HG03432 (cell line): Measurements from ENCODE around the gene OR5L1.

ENCODE experiments used
- ATAC-seq: cut with Tn5 transposase; IDR thresholded peaks from one replicate; pipeline ENCODE4 v1.9.1; 2021; ENCODE audit warnings: mild to moderate bottlenecking, moderate library complexity; ENCODE audit not compliant: unreplicated experiment

The OR5L1 gene

GRCh38 chr11:55811067-55811466 lies at the start of gene OR5L1:
Gene OR5L1, plus strand, starts transcription at chr11:55811367. Its CDS starts 100 bp downstream, at chr11:55811467.
- no peak for ATAC-seq

GRCh38 chr11:55773138-55773537 lies 38.0 kb upstream of the OR5L1 start, which contains the start of gene OR5D13:
Gene OR5D13, plus strand, starts transcription at chr11:55773438. Its CDS starts 0 bp downstream, at chr11:55773438.
- no peak for ATAC-seq

GRCh38 chr11:55791606-55792005 lies 19.6 kb upstream of the OR5L1 start:
- ATAC-seq = no peak

DNA sequence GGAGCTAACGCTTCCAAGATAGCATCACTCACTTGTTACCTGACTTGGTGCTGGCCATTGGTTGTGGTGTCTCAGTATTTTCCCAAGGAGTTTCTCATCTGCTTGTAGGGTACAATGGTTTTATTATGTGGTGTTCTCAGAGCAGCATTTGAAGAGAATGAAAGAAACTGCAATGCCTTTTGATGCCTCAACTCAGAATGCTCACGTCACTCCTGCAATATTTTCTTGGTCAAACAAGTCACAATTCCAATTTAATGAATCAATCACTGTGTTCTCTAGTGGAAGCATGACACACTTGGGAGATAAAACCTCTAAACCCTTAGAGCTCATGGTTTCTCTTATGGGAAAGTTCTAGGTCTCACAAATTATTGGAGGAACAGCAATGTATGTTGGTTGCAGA lies 17.8 kb upstream of the OR5L1 start:
- ATAC-seq = no peak

DNA sequence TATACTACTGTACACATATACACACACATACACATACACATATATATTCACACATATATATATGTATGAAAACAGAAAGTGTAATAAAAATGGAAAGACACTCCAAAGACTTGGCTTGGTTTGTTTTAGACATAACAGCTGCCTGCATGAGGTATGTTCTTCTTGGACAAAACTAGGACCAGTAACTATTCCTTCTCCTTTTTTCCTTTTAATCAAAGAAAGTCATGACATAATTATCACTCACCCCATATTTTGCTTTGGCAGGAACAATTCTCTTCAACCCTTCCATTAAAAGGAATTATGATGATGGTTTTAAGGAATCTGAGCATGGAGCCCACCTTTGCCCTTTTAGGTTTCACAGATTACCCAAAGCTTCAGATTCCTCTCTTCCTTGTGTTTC lies 15.9 kb upstream of the OR5L1 start, which contains the start of gene OR5D14:
Gene OR5D14 (plus strand): TSS at position 301 of the 400 bp plus-strand sequence. CDS start 0 bp downstream, at position 301.
- ATAC-seq = no peak

GRCh38 chr11:55806248-55806647 lies 4.9 kb upstream of the OR5L1 start:
- no peak for ATAC-seq

GRCh38 chr11:55819330-55819729 lies 8.2 kb downstream of the OR5L1 start, which contains the start of gene OR5D18:
Gene OR5D18, plus strand, starts transcription at chr11:55819630. Its CDS starts 0 bp downstream, at chr11:55819630.
- ATAC-seq = no peak

- ATAC-seq = no peak
These were observed 15.8 kb downstream of the OR5L1 start, which contains the start of gene OR5L2 for GRCh38 chr11:55826919-55827318. Gene OR5L2, plus strand, starts transcription at chr11:55827219. Its CDS starts 0 bp downstream, at chr11:55827219.

GRCh38 chr11:55838452-55838851 lies 27.3 kb downstream of the OR5L1 start, which contains the start of gene OR5D16:
Gene OR5D16, plus strand, starts transcription at chr11:55838752. Its CDS starts 0 bp downstream, at chr11:55838752.
- no peak for ATAC-seq

- ATAC-seq = no peak
These were observed 36.3 kb downstream of the OR5L1 start for GRCh38 chr11:55847453-55847852.

- ATAC-seq = no peak
These were observed 37.9 kb downstream of the OR5L1 start for GRCh38 chr11:55849037-55849436.

DNA sequence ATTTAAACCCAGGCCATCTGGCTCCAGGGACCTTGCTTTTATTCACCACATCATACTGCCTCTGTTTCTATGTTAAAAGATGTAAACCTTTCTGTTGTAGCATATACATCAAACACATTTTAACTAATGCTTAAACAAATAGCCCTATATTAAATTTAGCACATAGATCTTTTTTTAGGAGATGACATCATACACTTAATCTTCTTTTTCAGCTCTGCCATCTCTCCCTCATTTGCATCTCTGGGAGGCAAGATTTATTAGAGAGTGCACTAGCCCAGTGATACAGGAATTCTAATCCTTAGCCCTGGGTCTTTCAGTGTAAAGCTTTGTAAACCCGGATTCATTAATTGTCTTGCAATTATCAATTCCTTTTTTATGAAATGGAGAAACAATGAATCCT lies 41.0 kb downstream of the OR5L1 start:
- ATAC-seq = no peak

GRCh38 chr11:55854704-55855103 lies 43.5 kb downstream of the OR5L1 start:
- ATAC-seq = peak; percentile 59
